CD14-positive monocyte (primary cell): ENCODE measurements around the gene SSPN. TPM values are rescaled to one million over a fixed set of nuclear protein-coding genes. Genes with fewer than 3 reads are reported as not detected.

Source experiments
- DNase-seq, 3 donors: peaks; one replicate each; pipeline ENCODE4 v3.0.0-alpha.2; 2011 to 2022
- H2AFZ ChIP-seq: 2 replicates; pipeline ENCODE4 v1.6.0; 2012; ENCODE audit warnings: mild to moderate bottlenecking, low read depth, low read length, inconsistent platforms; ENCODE audit not compliant: insufficient read depth, poor library complexity, severe bottlenecking
- H3K27ac ChIP-seq, 2 donors: 1 replicate in 1 of 2; 2 replicates in 1 of 2; pipeline ENCODE4 v1.5.1; 2012 to 2013; ENCODE audit warnings: low read length in 2 of 2, control low read depth in 1 of 2, inconsistent platforms in 1 of 2, low read depth in 1 of 2, mild to moderate bottlenecking in 1 of 2
- H3K27me3 ChIP-seq, 2 donors: one replicate each; pipeline versions ENCODE4 v1.6.0 to v1.6.1; 2011 to 2013; ENCODE audit warnings: low read length in 2 of 2; ENCODE audit not compliant: control insufficient read depth in 2 of 2, insufficient read depth in 2 of 2
- H3K36me3 ChIP-seq, 2 donors: replicated peaks in 1 of 2; 1 replicate in 1 of 2; 2 replicates in 1 of 2; pipeline versions ENCODE4 v1.5.1 to v1.6.1; 2012 to 2013; ENCODE audit warnings: low read length in 2 of 2, control low read depth in 1 of 2, inconsistent platforms in 1 of 2, mild to moderate bottlenecking in 1 of 2; ENCODE audit not compliant: insufficient read depth in 2 of 2, control insufficient read depth in 1 of 2
- H3K4me1 ChIP-seq, 2 donors: 1 replicate in 1 of 2; 2 replicates in 1 of 2; pipeline versions ENCODE4 v1.5.1 to v1.6.1; 2012 to 2013; ENCODE audit warnings: low read length in 2 of 2, control low read depth in 1 of 2, inconsistent platforms in 1 of 2, mild to moderate bottlenecking in 1 of 2, moderate library complexity in 1 of 2; ENCODE audit not compliant: insufficient read depth in 2 of 2, control insufficient read depth in 1 of 2
- H3K4me2 ChIP-seq: replicated peaks from 2 replicates; pipeline ENCODE3; 2012; ENCODE audit warnings: low read length, moderate library complexity, mild to moderate bottlenecking; ENCODE audit not compliant: poor library complexity, severe bottlenecking; ENCODE audit errors: extremely low read depth
- H3K4me3 ChIP-seq, 3 experiments: fragments of 200-600 bp in 1 of 3; sonication (generic) in 1 of 3; replicated peaks in 1 of 3; 1 replicate in 2 of 3; 2 replicates in 1 of 3; pipeline ENCODE4 v1.5.1; 2011 to 2013; ENCODE audit warnings: low read length in 3 of 3, mild to moderate bottlenecking in 3 of 3, control low read depth in 2 of 3, low read depth in 2 of 3, inconsistent platforms in 1 of 3, moderate library complexity in 1 of 3
- H3K79me2 ChIP-seq: 2 replicates; pipeline ENCODE4 v1.6.0; 2012; ENCODE audit warnings: mild to moderate bottlenecking, control low read depth, inconsistent platforms, low read length, moderate library complexity; ENCODE audit not compliant: insufficient read depth
- H3K9ac ChIP-seq: 2 replicates; pipeline ENCODE4 v1.6.0; 2017; ENCODE audit warnings: low read length, mild to moderate bottlenecking; ENCODE audit not compliant: insufficient read depth, poor library complexity, severe bottlenecking
- H3K9me3 ChIP-seq, 2 donors: replicated peaks in 1 of 2; 1 replicate in 1 of 2; 2 replicates in 1 of 2; pipeline versions ENCODE4 v1.5.1 to v1.6.1; 2012 to 2013; ENCODE audit warnings: low read length in 2 of 2, control low read depth in 1 of 2; ENCODE audit not compliant: control insufficient read depth in 1 of 2, insufficient read depth in 1 of 2
- H4K20me1 ChIP-seq: 2 replicates; pipeline ENCODE4 v1.6.0; 2012; ENCODE audit warnings: mild to moderate bottlenecking, low read length, control low read depth, moderate library complexity; ENCODE audit not compliant: insufficient read depth
- H3K27ac Mint-ChIP-seq, 7 donors: one replicate each; pipeline ENCODE4 v1.8.0; 2020; ENCODE audit warnings: mild to moderate bottlenecking in 7 of 7, mixed read lengths in 7 of 7, moderate library complexity in 6 of 7, inconsistent platforms in 2 of 7
- H3K27me3 Mint-ChIP-seq, 3 donors: one replicate each; pipeline ENCODE4 v1.8.0; 2021 to 2022; ENCODE audit warnings: low read depth in 3 of 3, mild to moderate bottlenecking in 3 of 3, mixed read lengths in 3 of 3, moderate library complexity in 3 of 3, inconsistent platforms in 1 of 3
- H3K36me3 Mint-ChIP-seq, 2 donors: one replicate each; pipeline ENCODE4 v1.8.0; 2020; ENCODE audit warnings: mixed read lengths in 2 of 2, inconsistent platforms in 1 of 2, mild to moderate bottlenecking in 1 of 2
- H3K4me1 Mint-ChIP-seq: one replicate; pipeline ENCODE4 v1.8.0; 2020; ENCODE audit warnings: mild to moderate bottlenecking, mixed read lengths
- H3K4me3 Mint-ChIP-seq, 2 donors: one replicate each; pipeline ENCODE4 v1.8.0; 2020; ENCODE audit warnings: mild to moderate bottlenecking in 2 of 2, mixed read lengths in 2 of 2, moderate library complexity in 1 of 2
- H3K9me3 Mint-ChIP-seq, 7 donors: one replicate each; pipeline ENCODE4 v1.8.0; 2020 to 2022; ENCODE audit warnings: mixed read lengths in 7 of 7, mild to moderate bottlenecking in 6 of 7, moderate library complexity in 6 of 7, inconsistent platforms in 2 of 7
- WGBS: methylation state at CpG from one replicate; pipeline ENCODE4 v1.1.5; 2013; ENCODE audit warnings: missing lambda C conversion rate; ENCODE audit not compliant: insufficient coverage; 5-methylcytosine and 5-hydroxymethylcytosine counted together
- intact Hi-C, 2 donors: fragments of 100-400 bp; cut with micrococcal nuclease; formaldehyde crosslinking; loops; one replicate each; pipeline versions ENCODE4 v1.15.0 to v1.15.1; 2023
- polyA plus RNA-seq, 3 donors: library from polyadenylated mRNA; depleted of rRNA in 1 of 3; unstranded in 2 of 3; stranded (reverse) in 1 of 3; fragments of 300-500 nt in 2 of 3; fragments of >200 nt in 1 of 3; fragmentation: Illumina TruSeq in 2 of 3; gene quantifications; 1 replicate in 2 of 3; 2 replicates in 1 of 3; pipeline ENCODE4 v1.2.3, GENCODE V29; 2012 to 2021
- TF ChIP-seq, protein P1 (sequence below): fragments of 200-600 bp; IDR thresholded peaks from one replicate; pipeline ENCODE4 v1.8.0; 2022; ENCODE audit warnings: antibody characterized with exemption, mild to moderate bottlenecking

The SSPN gene
- polyA plus RNA-seq, 3 donors, result 0.15 TPM; not detected in 2

DNA sequence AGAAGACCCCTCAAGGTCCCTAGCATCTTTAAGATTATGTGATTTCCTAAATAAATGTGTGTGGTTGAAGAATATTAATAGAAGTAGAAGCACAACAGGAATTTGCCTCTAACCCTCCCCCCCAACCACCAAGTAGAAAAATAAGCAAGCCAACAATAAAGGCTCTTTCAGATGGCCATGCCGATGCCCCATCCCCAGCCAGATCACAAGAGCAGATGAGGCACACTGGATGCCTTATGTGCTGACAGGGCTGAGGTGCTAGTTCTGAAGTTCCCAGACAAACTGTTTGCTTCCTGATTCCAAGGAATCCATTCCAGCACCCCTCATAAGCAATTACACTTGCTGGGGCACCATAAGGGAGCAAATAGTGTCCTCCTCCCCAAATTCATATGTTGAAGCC is 90.0 kb downstream of the SSPN start:
- no peak for DNase-seq
- Histone ChIP-seq H4K20me1 (no peaks in the 10 kb centered on the region), H3K79me2 (no peaks in the 10 kb centered on the region), H3K27me3 (no peaks in the 10 kb centered on the region), H3K27ac (no peak overlapping the region), H3K4me1 (peaks cover 9% of the 10 kb centered on the region in 2 donors), H3K9ac (no peak overlapping the region), H3K9me3 (no peaks in the 10 kb centered on the region), H3K36me3 (no peaks in the 10 kb centered on the region), H3K4me3 (no peak overlapping the region), H2AFZ (no peak overlapping the region), H3K4me2 (no peak overlapping the region)
- TF ChIP-seq, protein P1, sequence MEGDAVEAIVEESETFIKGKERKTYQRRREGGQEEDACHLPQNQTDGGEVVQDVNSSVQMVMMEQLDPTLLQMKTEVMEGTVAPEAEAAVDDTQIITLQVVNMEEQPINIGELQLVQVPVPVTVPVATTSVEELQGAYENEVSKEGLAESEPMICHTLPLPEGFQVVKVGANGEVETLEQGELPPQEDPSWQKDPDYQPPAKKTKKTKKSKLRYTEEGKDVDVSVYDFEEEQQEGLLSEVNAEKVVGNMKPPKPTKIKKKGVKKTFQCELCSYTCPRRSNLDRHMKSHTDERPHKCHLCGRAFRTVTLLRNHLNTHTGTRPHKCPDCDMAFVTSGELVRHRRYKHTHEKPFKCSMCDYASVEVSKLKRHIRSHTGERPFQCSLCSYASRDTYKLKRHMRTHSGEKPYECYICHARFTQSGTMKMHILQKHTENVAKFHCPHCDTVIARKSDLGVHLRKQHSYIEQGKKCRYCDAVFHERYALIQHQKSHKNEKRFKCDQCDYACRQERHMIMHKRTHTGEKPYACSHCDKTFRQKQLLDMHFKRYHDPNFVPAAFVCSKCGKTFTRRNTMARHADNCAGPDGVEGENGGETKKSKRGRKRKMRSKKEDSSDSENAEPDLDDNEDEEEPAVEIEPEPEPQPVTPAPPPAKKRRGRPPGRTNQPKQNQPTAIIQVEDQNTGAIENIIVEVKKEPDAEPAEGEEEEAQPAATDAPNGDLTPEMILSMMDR, result no peak
- Mint-ChIP-seq H3K9me3 (peaks cover 0 to 6% (median 2%) of the 10 kb centered on the region in 7 donors), H3K4me1 (peaks cover 25% of the 10 kb centered on the region), H3K27me3 (peaks cover 0 to 2% (median 1%) of the 10 kb centered on the region in 3 donors), H3K4me3 (no peak overlapping the region), H3K27ac (no peak overlapping the region), H3K36me3 (no peaks in the 10 kb centered on the region)
- intact Hi-C loops, result no loop called here
- WGBS, result 100% methylated on average over 1 of the region's 1 CpG

DNA sequence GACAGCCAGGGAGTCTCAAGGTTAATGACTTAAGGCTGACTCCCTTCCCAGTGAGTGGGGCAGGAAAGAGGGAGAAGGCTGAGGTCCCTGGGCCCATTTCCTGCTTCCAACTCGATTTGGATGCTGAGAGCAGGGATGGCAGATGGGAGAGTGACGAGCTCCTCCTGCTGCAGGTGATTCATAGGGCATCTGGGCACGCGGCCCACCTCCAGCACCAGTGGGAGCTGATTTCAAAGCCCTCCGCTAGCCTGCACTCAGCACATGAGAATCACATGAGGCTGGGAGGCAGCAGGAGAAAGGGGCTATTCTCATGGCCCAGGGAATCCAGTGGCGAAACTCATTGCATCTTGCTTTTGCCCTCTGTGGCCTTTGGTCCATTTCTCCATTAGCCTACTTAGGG is 90.8 kb downstream of the SSPN start:
- peaks cover 28% of the 10 kb centered on the region for H3K4me1 Mint-ChIP-seq
- intact Hi-C loops, result no loop called here
- no peaks in the 10 kb centered on the region for H3K36me3 Mint-ChIP-seq
- H3K36me3 ChIP-seq, result no peaks in the 10 kb centered on the region
- H3K4me3 Mint-ChIP-seq, result no peak overlapping the region
- H3K4me2 ChIP-seq, result no peak overlapping the region
- no peaks in the 10 kb centered on the region for H3K27me3 ChIP-seq
- peaks cover 0 to 6% (median 2%) of the 10 kb centered on the region in 7 donors for H3K9me3 Mint-ChIP-seq
- H3K4me3 ChIP-seq, result no peak overlapping the region
- H3K27ac ChIP-seq, result no peak overlapping the region
- peaks cover 0 to 3% (median 1%) of the 10 kb centered on the region in 3 donors for H3K27me3 Mint-ChIP-seq
- no peaks in the 10 kb centered on the region for H3K9me3 ChIP-seq
- WGBS, result 97% methylated on average over 6 of the region's 6 CpGs
- TF ChIP-seq, protein P1, result no peak
- H3K79me2 ChIP-seq, result no peaks in the 10 kb centered on the region
- H3K27ac Mint-ChIP-seq, result no peak overlapping the region
- no peak for DNase-seq
- no peak overlapping the region for H3K9ac ChIP-seq
- H2AFZ ChIP-seq, result no peak overlapping the region
- no peaks in the 10 kb centered on the region for H4K20me1 ChIP-seq
- H3K4me1 ChIP-seq, result peaks cover 9% of the 10 kb centered on the region in 2 donors
